Hepatocyte (in vitro differentiated cells): ENCODE measurements around the gene POLR3H. TPM values are rescaled to one million over a fixed set of nuclear protein-coding genes. Genes with fewer than 3 reads are reported as not detected.

Experiments
- DNase-seq: peaks from one replicate; pipeline ENCODE4 v3.0.0-alpha.2; 2016; ENCODE audit warnings: low spot score
- H2AFZ ChIP-seq: fragments of 200-600 bp; sonication (generic); 2 replicates; pipeline ENCODE4 v1.6.0; 2016; ENCODE audit warnings: antibody characterized with exemption, mild to moderate bottlenecking
- H3K27ac ChIP-seq: fragments of 200-600 bp; sonication (generic); 2 replicates; pipeline ENCODE4 v1.5.1; 2016; ENCODE audit warnings: mild to moderate bottlenecking
- H3K27me3 ChIP-seq: fragments of 200-600 bp; sonication (generic); 2 replicates; pipeline ENCODE4 v1.6.1; 2016
- H3K36me3 ChIP-seq: fragments of 200-600 bp; sonication (generic); replicated peaks from 2 replicates; pipeline ENCODE4 v1.5.1; 2016; ENCODE audit warnings: low read depth; ENCODE audit not compliant: insufficient read depth
- H3K4me1 ChIP-seq: fragments of 200-600 bp; sonication (generic); 2 replicates; pipeline ENCODE4 v1.5.1; 2016; ENCODE audit warnings: mild to moderate bottlenecking, moderate library complexity; ENCODE audit not compliant: insufficient read depth
- H3K4me2 ChIP-seq: fragments of 200-600 bp; sonication (generic); 2 replicates; pipeline ENCODE4 v1.6.0; 2016
- H3K4me3 ChIP-seq: fragments of 200-600 bp; sonication (generic); 2 replicates; pipeline ENCODE4 v1.5.1; 2016; ENCODE audit warnings: mild to moderate bottlenecking
- H3K79me2 ChIP-seq: fragments of 200-600 bp; sonication (generic); 2 replicates; pipeline ENCODE4 v1.6.0; 2017; ENCODE audit warnings: mild to moderate bottlenecking
- H3K9me2 ChIP-seq: fragments of 200-600 bp; sonication (generic); replicated peaks from 2 replicates; pipeline ENCODE4 v1.6.0; 2017; ENCODE audit warnings: mild to moderate bottlenecking; ENCODE audit not compliant: insufficient read depth
- H3K9me3 ChIP-seq: fragments of 200-600 bp; sonication (generic); 2 replicates; pipeline ENCODE4 v1.5.1; 2016; ENCODE audit warnings: low read depth, mild to moderate bottlenecking
- H4K20me1 ChIP-seq: fragments of 200-600 bp; sonication (generic); 2 replicates; pipeline ENCODE4 v1.6.0; 2016; ENCODE audit warnings: mild to moderate bottlenecking; ENCODE audit not compliant: insufficient read depth, poor library complexity, severe bottlenecking
- EZH2 ChIP-seq: fragments of 200-600 bp; sonication (generic); IDR thresholded peaks from 2 replicates; pipeline ENCODE4 v1.6.1; 2016; ENCODE audit warnings: antibody characterized with exemption, mild to moderate bottlenecking, borderline replicate concordance
- EZH2phosphoT487 ChIP-seq: fragments of 200-600 bp; sonication (generic); IDR thresholded peaks from one replicate; pipeline ENCODE4 v1.6.1; 2018; ENCODE audit warnings: antibody characterized with exemption, mild to moderate bottlenecking, low read depth, moderate library complexity; ENCODE audit not compliant: unreplicated experiment, severe bottlenecking
- WGBS: methylation state at CpG from one replicate; pipeline ENCODE4 v1.1.6; 2016; ENCODE audit warnings: low lambda C conversion rate; ENCODE audit errors: missing lambda C conversion rate; 5-methylcytosine and 5-hydroxymethylcytosine counted together
- polyA plus RNA-seq: library from polyadenylated mRNA; unstranded; fragments of >200 nt; fragmentation: Nextera tagmentation; extraction: Ambion mirVana; gene quantifications from 2 replicates; pipeline ENCODE4 v1.2.1, GENCODE V29; 2016
- total RNA-seq: library from RNA; depleted of rRNA; stranded (reverse); fragments of >200 nt; gene quantifications from 2 replicates; pipeline ENCODE4 v1.2.3, GENCODE V29; 2014
- TF ChIP-seq, protein P1 (sequence below): fragments of 200-600 bp; sonication (generic); IDR thresholded peaks from 2 replicates; pipeline ENCODE4 v1.5.1; 2016; ENCODE audit warnings: antibody characterized with exemption, mild to moderate bottlenecking; ENCODE audit not compliant: poor library complexity

POLR3H gene
- total and polyA plus RNA-seq, 2 experiments from 2014 or later = 14.5 to 41.1 TPM

DNA sequence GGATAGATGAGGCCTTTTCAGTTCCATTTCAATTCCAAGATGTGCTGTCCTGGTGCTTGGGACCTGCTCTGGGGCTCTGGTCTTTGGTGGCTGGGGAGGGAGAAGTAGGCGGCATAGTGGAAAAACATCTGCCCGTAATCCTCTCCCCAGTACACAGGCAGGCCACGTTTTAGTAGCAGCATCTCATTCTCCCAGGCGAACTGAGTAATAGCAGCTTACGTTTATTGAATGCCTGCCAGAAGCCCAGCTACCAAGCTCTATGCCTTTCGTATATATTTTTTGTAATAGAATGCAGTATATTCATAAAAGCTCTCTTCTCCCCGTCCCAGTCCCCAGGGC lies 63.9 kb downstream of the POLR3H start:
- H4K20me1 ChIP-seq = peaks cover 58% of the 10 kb centered on the region
- no peak overlapping the region for H3K4me3 ChIP-seq
- no peaks in the 10 kb centered on the region for H3K36me3 ChIP-seq
- no peak overlapping the region for H2AFZ ChIP-seq
- H3K9me2 ChIP-seq = no peaks in the 10 kb centered on the region
- H3K79me2 ChIP-seq = peaks cover 100% of the 10 kb centered on the region
- H3K27ac ChIP-seq = peak overlapping the region; percentile 78
- peak; percentile 68 for DNase-seq
- H3K9me3 ChIP-seq = no peaks in the 10 kb centered on the region
- no peak for TF ChIP-seq EZH2phosphoT487
- WGBS = 56% methylated on average over 7 of the region's 7 CpGs
- peaks cover 31% of the 10 kb centered on the region for H3K4me1 ChIP-seq
- no peaks in the 10 kb centered on the region for H3K27me3 ChIP-seq
- peak overlapping the region; percentile 42 for H3K4me2 ChIP-seq

GRCh38 chr22:41479671-41480396 lies 64.4 kb downstream of the POLR3H start:
- peak; percentile 33 for DNase-seq
- Histone ChIP-seq H3K4me3 (no peak overlapping the region), H3K9me2 (no peaks in the 10 kb centered on the region), H3K27ac (peak overlapping the region; percentile 78), H3K4me2 (peak overlapping the region; percentile 42), H2AFZ (no peak overlapping the region), H3K9me3 (no peaks in the 10 kb centered on the region), H3K36me3 (no peaks in the 10 kb centered on the region), H3K4me1 (peaks cover 34% of the 10 kb centered on the region), H3K27me3 (no peaks in the 10 kb centered on the region), H3K79me2 (peaks cover 99% of the 10 kb centered on the region), H4K20me1 (peaks cover 54% of the 10 kb centered on the region)
- WGBS = 82% methylated on average over 6 of the region's 6 CpGs
- TF ChIP-seq EZH2phosphoT487 (no peak), EZH2 (no peak)
- TF ChIP-seq, protein P1, sequence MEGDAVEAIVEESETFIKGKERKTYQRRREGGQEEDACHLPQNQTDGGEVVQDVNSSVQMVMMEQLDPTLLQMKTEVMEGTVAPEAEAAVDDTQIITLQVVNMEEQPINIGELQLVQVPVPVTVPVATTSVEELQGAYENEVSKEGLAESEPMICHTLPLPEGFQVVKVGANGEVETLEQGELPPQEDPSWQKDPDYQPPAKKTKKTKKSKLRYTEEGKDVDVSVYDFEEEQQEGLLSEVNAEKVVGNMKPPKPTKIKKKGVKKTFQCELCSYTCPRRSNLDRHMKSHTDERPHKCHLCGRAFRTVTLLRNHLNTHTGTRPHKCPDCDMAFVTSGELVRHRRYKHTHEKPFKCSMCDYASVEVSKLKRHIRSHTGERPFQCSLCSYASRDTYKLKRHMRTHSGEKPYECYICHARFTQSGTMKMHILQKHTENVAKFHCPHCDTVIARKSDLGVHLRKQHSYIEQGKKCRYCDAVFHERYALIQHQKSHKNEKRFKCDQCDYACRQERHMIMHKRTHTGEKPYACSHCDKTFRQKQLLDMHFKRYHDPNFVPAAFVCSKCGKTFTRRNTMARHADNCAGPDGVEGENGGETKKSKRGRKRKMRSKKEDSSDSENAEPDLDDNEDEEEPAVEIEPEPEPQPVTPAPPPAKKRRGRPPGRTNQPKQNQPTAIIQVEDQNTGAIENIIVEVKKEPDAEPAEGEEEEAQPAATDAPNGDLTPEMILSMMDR = no peak

DNA sequence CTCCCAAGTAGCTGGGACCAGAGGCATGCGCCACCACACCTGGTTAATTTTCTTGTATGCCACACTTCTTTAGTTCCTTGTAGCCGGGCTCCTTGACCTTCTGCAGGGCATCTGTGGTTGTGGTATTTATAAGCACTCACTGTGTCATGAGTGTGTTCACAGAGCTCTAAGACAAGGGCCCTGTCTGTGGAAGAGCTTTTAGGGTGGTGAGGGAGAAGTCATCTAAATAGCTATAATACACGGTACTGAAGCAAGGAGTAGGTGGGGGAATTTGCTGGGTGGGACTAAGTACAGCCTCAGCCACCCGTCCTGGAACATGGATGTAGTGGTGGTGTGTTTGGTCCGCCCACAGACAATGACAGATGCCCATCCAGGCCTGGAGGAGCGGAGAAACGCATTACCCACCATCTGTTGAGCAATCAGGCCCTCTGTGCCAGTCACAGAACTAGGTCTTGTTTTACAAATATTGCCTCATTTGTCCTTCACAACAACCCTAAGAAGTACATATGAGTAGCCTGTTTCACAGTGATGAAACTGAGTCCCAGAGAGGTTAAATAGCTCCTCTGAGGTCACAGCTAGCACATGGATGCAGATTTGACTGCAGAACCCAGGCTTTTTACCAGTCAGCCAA lies 65.3 kb downstream of the POLR3H start:
- H3K9me2 ChIP-seq = no peaks in the 10 kb centered on the region
- DNase-seq = peak; percentile 44
- no peak overlapping the region for H3K4me3 ChIP-seq
- H4K20me1 ChIP-seq = peaks cover 50% of the 10 kb centered on the region
- no peaks in the 10 kb centered on the region for H3K27me3 ChIP-seq
- H3K36me3 ChIP-seq = no peaks in the 10 kb centered on the region
- H3K27ac ChIP-seq = peak overlapping the region; percentile 78
- peaks cover 34% of the 10 kb centered on the region for H3K4me1 ChIP-seq
- 88% methylated on average over 7 of the region's 7 CpGs for WGBS
- TF ChIP-seq EZH2 = no peak
- TF ChIP-seq, protein P1 = no peak
- no peak for TF ChIP-seq EZH2phosphoT487
- H3K9me3 ChIP-seq = no peaks in the 10 kb centered on the region
- H3K4me2 ChIP-seq = peak overlapping the region; percentile 42
- peaks cover 97% of the 10 kb centered on the region for H3K79me2 ChIP-seq
- no peak overlapping the region for H2AFZ ChIP-seq

DNA sequence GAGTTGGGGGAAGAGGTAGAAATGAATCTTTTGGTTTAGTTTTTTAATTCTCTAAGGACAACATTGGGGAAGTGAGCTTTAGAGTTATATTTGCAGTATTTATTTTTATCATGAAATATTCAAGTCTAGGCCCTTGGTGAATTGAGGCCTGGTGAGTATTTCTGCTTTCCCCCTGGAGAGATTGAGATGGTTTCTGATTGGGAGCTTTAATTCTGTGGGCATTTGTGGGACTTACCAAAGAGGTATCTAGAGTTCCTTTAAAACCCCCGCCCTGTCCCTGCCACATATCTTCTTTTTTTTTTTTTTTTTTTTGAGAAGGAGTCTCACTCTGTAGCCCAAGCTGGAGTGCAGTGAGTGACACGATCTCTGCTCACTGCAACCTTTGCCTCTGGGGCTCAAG lies 65.8 kb downstream of the POLR3H start:
- TF ChIP-seq, protein P1 = no peak
- no peak for TF ChIP-seq EZH2phosphoT487
- TF ChIP-seq EZH2 = no peak
- H3K27ac ChIP-seq = peak overlapping the region; percentile 78
- H3K79me2 ChIP-seq = peaks cover 97% of the 10 kb centered on the region
- WGBS = 93% methylated on average over 2 of the region's 2 CpGs
- no peak overlapping the region for H3K4me3 ChIP-seq
- no peak overlapping the region for H3K4me2 ChIP-seq
- no peaks in the 10 kb centered on the region for H3K27me3 ChIP-seq
- H3K4me1 ChIP-seq = peaks cover 34% of the 10 kb centered on the region
- H3K9me2 ChIP-seq = no peaks in the 10 kb centered on the region
- DNase-seq = no peak
- no peaks in the 10 kb centered on the region for H3K9me3 ChIP-seq
- H3K36me3 ChIP-seq = no peaks in the 10 kb centered on the region
- no peak overlapping the region for H2AFZ ChIP-seq
- H4K20me1 ChIP-seq = peaks cover 49% of the 10 kb centered on the region
